Activated CD4-positive, CD25-positive, alpha-beta regulatory T cell treated with anti-CD3 and anti-CD28 coated beads, Interleukin-2, amount 50 U/mL, for 16 hours (primary cell): ENCODE results near the gene EXOSC5.
"Not testable (repeated sequence)": the region's sequence is repeated elsewhere in the genome, so short reads cannot be mapped to it uniquely, and the experiment has no call there.

Experiments used
- DNase-seq: peaks from one replicate; pipeline ENCODE4 v3.0.0-alpha.2; 2020; ENCODE audit warnings: low read depth, low spot score

Gene EXOSC5

DNA sequence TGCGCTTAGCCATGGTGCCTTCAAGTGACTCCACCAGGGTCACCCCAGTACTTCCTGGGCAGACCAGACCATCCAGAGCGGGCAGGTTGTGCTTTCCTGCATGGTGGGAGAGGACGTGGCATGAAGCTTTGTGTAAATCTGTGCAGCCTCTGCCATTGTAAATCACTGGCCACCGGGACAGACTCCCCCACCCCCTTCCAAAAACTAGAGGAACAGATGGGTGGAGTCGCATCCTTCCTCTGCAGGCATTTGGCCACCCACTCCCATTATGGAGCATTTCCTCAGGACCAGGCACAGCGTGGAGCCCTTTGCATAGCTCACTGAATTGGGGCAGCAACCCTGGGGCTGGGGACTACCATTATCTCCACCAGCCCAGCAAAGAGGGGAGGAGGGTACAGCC is 8.6 kb upstream of the EXOSC5 start:
- DNase-seq: no peak

DNA sequence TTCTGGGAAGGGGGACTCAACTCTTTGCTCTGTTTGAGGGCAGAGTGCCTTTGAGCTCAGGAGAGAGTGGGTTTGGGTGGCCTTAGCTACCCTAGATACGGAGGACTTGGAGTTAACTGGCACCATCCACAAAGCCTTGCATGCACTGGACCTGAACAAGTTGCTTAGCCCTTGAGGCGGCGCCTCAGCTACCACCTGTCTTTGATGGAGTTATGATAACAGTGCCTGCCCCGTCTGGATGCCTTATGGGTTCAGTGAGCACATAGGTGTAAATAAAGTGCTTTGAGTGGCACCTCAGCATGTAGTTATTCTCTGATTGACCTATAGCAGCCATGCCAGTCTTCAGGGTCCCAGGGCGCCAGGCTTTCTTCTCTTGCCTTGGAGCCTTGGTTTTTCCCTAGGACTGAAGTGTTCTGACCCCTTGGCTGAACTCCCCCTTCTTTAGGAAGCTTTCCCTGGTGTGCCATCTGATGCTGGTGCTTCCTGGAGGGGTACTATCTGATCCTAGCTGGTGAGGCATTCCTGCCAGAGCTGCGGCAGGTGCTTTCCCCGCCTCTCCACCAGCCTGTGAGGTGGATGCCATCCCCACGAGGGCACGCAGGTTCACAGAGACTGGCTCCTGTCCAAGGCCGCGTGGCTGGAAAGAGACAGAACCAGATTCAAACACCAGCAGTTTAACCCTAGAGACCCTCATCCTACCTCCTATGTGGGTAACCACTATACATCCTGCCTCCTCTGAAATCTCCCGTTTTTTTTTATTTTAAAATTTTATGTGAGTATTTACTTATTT is 6.2 kb upstream of the EXOSC5 start:
- DNase-seq: no peak

- DNase-seq: no peak
These were observed 4.9 kb upstream of the EXOSC5 start for GRCh38 chr19:41402010-41402409.

- no peak for DNase-seq
These were observed 4.3 kb upstream of the EXOSC5 start for GRCh38 chr19:41401483-41401882.

DNA sequence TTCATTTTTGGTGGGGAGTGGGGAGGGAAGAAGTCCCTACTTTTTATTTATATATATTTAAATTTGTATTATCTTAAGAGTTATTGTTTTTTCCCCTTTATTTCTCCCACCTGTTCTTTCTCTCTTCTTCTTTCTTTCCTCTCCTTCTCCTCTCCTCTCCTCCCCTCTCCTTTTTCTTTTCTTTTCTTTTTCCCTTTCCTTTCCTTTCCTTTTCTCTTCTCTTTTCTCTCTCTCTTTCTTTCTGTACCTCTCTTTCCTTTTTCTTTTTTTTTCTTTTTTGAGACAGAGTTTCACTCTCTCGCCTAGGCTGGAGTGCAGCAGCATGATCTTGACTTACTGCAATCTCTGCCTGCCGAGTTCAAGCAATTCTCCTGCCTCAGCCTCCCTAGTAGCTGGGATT is 2.4 kb upstream of the EXOSC5 start:
- DNase-seq: no peak

GRCh38 chr19:41399091-41399490 is 1.9 kb upstream of the EXOSC5 start:
- no peak for DNase-seq

- DNase-seq: no peak
These were observed 1.4 kb upstream of the EXOSC5 start for GRCh38 chr19:41398598-41398997.

GRCh38 chr19:41398050-41398418 is 875 bp upstream of the EXOSC5 start:
- DNase-seq: no peak

DNA sequence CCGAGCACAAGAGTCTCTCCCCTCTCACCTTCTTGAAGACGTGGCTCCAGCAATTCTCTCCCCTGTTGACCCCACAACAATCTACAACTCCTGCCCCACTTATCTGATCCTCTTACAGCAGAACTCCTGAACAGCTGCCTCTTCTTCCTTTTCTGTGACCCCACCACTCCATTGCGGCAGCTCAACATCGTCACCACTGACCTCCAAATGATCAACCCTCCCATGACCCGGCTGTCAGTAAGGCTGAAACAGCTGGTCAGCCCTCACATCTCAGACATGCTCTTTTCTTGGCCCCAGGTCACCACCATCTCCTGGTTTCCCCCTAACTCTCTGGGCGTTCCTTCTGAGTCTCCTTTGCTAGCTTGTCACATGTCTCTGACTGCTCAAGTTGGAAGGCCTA is 1.8 kb downstream of the EXOSC5 start:
- DNase-seq: no peak

DNA sequence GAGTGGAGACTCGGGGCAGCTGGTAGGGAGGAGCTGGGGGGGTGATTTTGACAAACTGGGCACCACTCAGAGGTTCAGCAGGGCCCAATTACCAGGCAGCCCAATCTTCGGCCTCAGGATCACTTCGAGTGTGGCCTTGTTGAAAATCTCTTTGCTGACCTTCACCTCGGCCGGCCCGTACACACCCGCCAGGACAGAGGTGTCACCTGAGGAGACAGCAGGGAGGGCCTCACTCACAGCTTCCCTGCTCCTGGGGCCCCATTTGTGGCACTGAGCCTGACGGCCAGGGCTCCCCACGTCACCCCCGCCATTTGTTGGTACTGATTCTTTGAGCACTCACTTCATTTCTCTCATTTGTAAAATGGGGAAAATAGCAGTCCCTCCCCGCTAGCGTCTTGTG is 4.4 kb downstream of the EXOSC5 start:
- DNase-seq: no peak

DNA sequence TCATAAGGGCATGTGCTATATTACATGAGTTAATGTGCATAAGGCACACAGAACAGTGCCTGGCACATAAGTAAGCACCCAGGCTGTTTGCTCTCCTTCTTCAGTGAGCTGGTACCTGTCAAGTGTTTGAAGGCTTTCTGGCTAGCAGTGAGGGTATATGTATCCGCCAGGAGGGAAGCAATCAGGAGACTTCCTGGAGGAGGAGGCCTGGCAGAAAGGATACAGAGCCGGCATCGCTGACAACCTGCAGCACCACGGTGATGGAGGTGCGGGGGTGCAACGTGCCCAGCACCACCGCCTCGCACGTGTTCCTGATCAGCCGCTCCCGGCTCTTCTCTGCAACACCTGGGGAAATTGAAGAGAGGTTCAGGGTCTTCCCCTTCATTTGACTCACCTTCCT is 5.5 kb downstream of the EXOSC5 start:
- no peak for DNase-seq

DNA sequence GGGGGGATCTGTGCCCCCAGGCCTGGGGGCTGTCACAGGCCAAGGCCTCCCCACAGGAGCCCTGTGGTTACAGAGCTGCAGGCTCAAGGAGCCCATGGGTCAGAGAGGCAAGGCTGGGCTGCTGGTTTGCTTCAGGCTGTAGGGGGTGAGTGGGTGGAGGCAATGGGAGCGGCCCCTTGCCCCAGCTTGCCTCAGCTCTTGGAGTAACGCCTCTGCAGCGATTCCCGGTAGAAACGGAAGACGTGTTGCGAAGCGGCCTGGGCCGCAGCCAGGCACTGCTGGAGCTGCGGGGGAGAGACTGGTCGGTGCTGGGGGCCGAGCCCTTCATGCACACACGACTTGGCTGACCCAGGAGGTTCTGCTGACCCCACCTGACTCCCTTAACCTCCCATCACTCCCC is 10.7 kb downstream of the EXOSC5 start:
- DNase-seq: no peak

DNA sequence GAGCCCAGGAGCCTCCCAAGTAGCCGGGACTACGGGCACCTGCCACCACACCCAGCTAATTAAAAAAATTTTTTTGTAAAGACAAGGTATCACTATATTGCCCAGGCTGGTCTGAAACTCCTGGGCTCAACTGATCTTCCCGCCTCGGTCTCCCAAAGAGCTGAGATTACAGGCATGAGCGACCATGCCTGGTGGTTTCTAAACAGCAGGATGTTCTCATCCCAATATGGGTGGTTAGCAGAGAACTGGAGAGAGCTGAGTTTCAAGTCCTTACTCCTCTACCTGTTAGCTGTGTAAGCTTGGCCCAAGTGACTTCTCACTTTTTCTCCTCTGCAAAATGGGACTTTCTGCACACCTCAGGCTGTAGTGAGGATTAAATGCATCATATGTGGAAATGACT is 12.8 kb downstream of the EXOSC5 start:
- no peak for DNase-seq

DNA sequence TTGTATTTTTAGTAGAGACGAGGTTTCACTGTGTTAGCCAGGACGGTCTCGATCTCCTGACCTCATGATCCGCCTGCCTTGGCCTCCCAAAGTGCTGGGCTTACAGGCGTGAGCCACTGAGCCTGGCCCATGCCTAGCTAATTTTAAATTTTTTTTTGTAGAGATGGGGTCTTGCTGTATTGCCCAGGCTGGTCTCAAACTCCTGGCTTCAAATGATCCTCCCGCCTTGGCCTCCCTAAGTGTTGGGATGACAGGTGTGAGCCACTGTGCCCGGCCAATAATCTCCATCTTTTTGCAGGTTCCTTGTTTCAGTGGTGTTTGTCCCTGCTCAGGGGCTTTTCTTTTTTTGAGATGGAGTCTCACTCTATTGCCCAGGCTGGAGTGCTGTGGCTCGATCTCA is 15.6 kb downstream of the EXOSC5 start:
- not testable (repeated sequence) for DNase-seq

GRCh38 chr19:41377977-41378709 is 19.0 kb downstream of the EXOSC5 start:
- DNase-seq: no peak

- DNase-seq: no peak
These were observed 20.2 kb downstream of the EXOSC5 start for GRCh38 chr19:41376998-41377365.

DNA sequence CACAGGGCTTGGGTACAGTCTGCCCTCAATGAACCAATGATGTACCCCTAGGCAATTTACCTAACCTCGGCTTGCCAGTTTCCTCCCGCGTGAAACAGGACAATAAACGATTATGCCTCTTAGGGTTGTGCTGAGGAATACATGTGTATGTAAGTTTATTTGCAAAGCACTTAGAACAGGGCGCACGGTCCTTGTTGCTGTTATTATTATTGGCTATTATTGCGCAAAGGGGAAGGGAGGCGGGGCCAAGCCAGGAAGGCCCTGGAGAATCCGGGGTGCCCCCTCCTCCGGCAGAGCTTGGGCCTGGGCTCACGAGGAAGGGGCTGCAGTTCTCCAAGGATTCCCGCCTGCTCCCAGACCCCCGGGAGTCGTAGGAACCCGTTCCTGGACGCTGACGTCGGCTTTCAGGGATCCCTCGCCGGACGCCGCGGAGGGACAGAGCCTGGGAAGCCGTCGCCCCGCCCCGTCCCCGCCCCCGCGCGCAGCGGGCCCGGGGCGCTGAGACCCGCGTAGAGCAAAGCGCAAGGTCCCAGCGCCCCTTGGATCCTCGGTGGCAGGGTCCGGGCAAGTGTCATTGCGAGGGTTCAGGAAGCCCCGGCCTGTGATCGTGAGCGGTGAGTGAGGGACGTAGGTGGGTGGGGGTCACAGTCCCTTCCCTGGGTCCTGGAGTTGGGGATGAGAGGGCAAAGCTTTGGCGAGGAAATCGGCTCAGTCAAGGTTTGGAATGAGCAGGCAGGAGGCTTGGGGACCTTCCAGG is 20.7 kb downstream of the EXOSC5 start, which contains the start of gene TMEM91:
TMEM91 (plus strand) TSS at position 293 of the 757 bp plus-strand sequence. CDS start 1,777 bp downstream, outside the sequence.
- DNase-seq: no peak

GRCh38 chr19:41373993-41374392 is 23.2 kb downstream of the EXOSC5 start:
- no peak for DNase-seq

DNA sequence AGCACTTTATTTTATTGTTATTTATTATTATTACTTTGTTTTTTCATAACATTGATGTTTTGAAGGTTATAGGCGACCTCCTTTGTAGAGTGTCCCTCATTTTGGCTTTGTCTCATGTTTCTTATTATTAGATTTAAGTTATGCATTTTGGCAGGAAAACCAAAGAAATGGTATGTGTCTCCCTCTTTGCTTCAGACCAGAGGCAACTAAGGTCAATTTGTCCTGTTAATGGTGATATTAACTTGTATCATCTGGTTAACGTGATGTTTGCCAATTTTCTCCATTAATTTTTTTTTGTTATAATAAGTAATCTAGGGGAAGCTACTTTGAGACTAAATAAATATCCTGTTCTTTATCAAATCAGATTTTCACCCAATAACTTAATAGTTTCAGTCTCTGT is 24.7 kb downstream of the EXOSC5 start:
- DNase-seq: no peak

GRCh38 chr19:41371541-41371940 is 25.6 kb downstream of the EXOSC5 start:
- no peak for DNase-seq

GRCh38 chr19:41371119-41371518 is 26.0 kb downstream of the EXOSC5 start:
- not testable (repeated sequence) for DNase-seq

- DNase-seq: no peak
These were observed 27.4 kb downstream of the EXOSC5 start for GRCh38 chr19:41369769-41370168.
